Measurements from ENCODE around the gene PROZ.

DNA sequence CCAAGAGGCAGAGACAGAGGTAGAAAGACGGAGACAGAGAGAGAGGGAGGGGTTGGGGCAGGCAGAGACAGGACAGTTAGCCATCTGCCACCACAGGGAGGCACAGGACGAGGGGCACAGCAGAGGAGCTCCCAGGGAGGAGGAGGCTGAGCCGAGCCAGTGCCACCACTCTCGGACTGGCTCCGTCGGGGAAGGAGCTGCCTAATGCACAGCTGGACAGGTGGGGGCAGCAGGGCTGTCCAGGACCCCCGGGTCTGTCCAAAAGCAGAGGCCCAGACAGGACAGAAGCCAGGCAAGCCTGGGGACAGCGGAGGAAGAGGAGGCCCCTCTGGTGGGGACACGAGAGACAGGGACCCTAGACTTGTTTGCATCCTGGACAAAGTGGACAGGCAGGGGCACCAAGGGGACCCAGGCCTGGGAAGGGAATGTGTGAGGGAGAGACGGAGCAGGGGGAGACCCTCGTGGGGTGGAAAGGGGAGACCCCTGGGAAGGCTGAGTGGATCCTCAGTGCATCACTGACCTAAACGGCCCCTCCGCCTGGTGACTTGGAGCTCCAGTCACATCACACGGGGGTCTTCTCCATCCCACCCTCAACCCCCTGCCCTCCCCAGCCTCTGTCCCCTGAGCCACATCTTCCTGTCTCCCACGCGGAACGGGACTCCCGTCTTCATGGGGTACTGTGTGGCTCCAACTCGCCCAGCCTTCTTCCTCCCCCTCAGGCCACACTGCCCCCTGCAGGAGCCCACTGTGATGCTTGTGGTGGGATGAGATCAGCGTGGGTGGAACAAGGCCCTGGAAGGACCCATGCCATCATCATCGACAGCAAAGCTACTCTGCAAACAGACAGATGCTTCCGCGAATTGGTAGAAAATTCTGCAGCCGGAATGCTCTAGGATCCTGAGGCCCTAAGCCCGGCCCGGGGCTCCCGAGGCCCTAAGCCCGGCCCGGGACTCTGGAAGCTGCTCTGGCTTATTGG lies 34.9 kb upstream of the PROZ start:
- TF ChIP-seq CTCF (IDR thresholded peaks at IDR 0.05) (no peak), POLR2A (IDR thresholded peaks at IDR 0.05) (no peak), EP300 (IDR thresholded peaks at IDR 0.05) (no peak)
